GM12872 (cell line): ENCODE data around the gene CDH2.

ENCODE experiments used
- CTCF ChIP-seq: IDR thresholded peaks from 3 replicates; pipeline ENCODE4 v1.5.1; 2011; ENCODE audit warnings: low read depth, mild to moderate bottlenecking, low read length, moderate library complexity; ENCODE audit not compliant: insufficient read depth

The CDH2 gene

GRCh38 chr18:28164771-28165483, 12.0 kb downstream of the CDH2 start:
- TF ChIP-seq CTCF, result no peak

- no peak for TF ChIP-seq CTCF
Measured at GRCh38 chr18:28163201-28163775, 13.6 kb downstream of the CDH2 start.

GRCh38 chr18:28161608-28162599, 15.0 kb downstream of the CDH2 start:
- TF ChIP-seq CTCF, result no peak

GRCh38 chr18:28159055-28159454, 17.9 kb downstream of the CDH2 start:
- TF ChIP-seq CTCF, result no peak

- no peak for TF ChIP-seq CTCF
Measured at GRCh38 chr18:28158083-28158581, 18.8 kb downstream of the CDH2 start.

- TF ChIP-seq CTCF, result no peak
Measured at GRCh38 chr18:28153485-28154065, 23.4 kb downstream of the CDH2 start.
